Caco-2 (cell line): ENCODE results near the gene ESR2. TPM values are rescaled to one million over a fixed set of nuclear protein-coding genes. Genes with fewer than 3 reads are reported as not detected.

Experiments used
- BruUV-seq: library from RNA; stranded (reverse); fragments of 400-500 nt; replicated peaks from 2 replicates; lab custom pipeline; 2021; lab: Mats Ljungman, UMichigan
- CTCF ChIA-PET: fragments of 300-600 bp; sonication (Branson Sonifier 250); formaldehyde crosslinking; loops from one replicate; lab custom pipeline; 2022; ENCODE audit warnings: antibody characterized with exemption; lab: Charles Lee
- POLR2A ChIA-PET: fragments of 300-600 bp; sonication (Branson Sonifier 250); formaldehyde crosslinking; loops from one replicate; lab custom pipeline; 2022; ENCODE audit warnings: antibody characterized with exemption; lab: Charles Lee
- DNase-seq, 2 experiments: peaks; one replicate each; pipeline versions ENCODE4 v3.0.0 to v3.0.0-alpha.2; 2020 to 2022
- H3K27me3 ChIP-seq: replicated peaks from 2 replicates; pipeline ENCODE4 v1.6.0; 2011; ENCODE audit warnings: low read length; ENCODE audit not compliant: control insufficient read depth, insufficient read depth
- H3K36me3 ChIP-seq: 2 replicates; pipeline ENCODE4 v1.5.1; 2011; ENCODE audit warnings: low read length; ENCODE audit not compliant: control insufficient read depth, insufficient read depth
- H3K4me1 ChIP-seq: fragments of 250-450 bp; sonication (Bioruptor Pico); 2 replicates; pipeline ENCODE4 v1.5.1; 2020; ENCODE audit warnings: mild to moderate bottlenecking
- H3K4me3 ChIP-seq: 2 replicates; pipeline ENCODE4 v1.5.1; 2011; ENCODE audit warnings: low read depth, mild to moderate bottlenecking, control low read depth, low read length
- H3K9me3 ChIP-seq: fragments of 250-450 bp; sonication (Bioruptor Pico); 2 replicates; pipeline ENCODE4 v1.5.1; 2020; ENCODE audit warnings: mild to moderate bottlenecking, moderate library complexity
- H3K27ac Mint-ChIP-seq: one replicate; pipeline ENCODE4 v1.8.0; 2022; ENCODE audit warnings: mixed read lengths; ENCODE audit not compliant: unreplicated experiment
- H3K27me3 Mint-ChIP-seq: one replicate; pipeline ENCODE4 v1.8.0; 2022; ENCODE audit warnings: mixed read lengths; ENCODE audit not compliant: insufficient read depth, unreplicated experiment
- H3K36me3 Mint-ChIP-seq: one replicate; pipeline ENCODE4 v1.8.0; 2022; ENCODE audit warnings: mild to moderate bottlenecking, mixed read lengths; ENCODE audit not compliant: insufficient read depth, unreplicated experiment
- H3K4me1 Mint-ChIP-seq: one replicate; pipeline ENCODE4 v1.8.0; 2022; ENCODE audit warnings: low read depth, mixed read lengths; ENCODE audit not compliant: unreplicated experiment
- H3K4me3 Mint-ChIP-seq: one replicate; pipeline ENCODE4 v1.8.0; 2022; ENCODE audit warnings: mild to moderate bottlenecking, moderate library complexity, mixed read lengths; ENCODE audit not compliant: unreplicated experiment
- H3K9me3 Mint-ChIP-seq: one replicate; pipeline ENCODE4 v1.8.0; 2022; ENCODE audit warnings: mixed read lengths; ENCODE audit not compliant: unreplicated experiment
- CTCF ChIP-seq, 2 experiments: fragments of 200-600 bp in 1 of 2; IDR thresholded peaks; 1 replicate in 1 of 2; 2 replicates in 1 of 2; pipeline versions ENCODE4 v1.5.1 to v1.8.0; 2011 to 2022; ENCODE audit warnings: antibody characterized with exemption in 1 of 2, control low read depth in 1 of 2, inconsistent platforms in 1 of 2, low read depth in 1 of 2, low read length in 1 of 2, mild to moderate bottlenecking in 1 of 2, moderate library complexity in 1 of 2; ENCODE audit not compliant: insufficient read depth in 1 of 2, severe bottlenecking in 1 of 2, unreplicated experiment in 1 of 2
- intact Hi-C: fragments of 100-400 bp; cut with micrococcal nuclease; formaldehyde crosslinking; loops from one replicate; pipeline ENCODE4 v1.10.0; 2022; ENCODE audit not compliant: unreplicated experiment
- total RNA-seq: library from RNA; stranded (reverse); gene quantifications from 2 replicates; pipeline ENCODE4 v1.2.3, GENCODE V29; 2022

ESR2 gene
- total RNA-seq, 1 experiment from 2014 or later = 0.23 TPM

DNA sequence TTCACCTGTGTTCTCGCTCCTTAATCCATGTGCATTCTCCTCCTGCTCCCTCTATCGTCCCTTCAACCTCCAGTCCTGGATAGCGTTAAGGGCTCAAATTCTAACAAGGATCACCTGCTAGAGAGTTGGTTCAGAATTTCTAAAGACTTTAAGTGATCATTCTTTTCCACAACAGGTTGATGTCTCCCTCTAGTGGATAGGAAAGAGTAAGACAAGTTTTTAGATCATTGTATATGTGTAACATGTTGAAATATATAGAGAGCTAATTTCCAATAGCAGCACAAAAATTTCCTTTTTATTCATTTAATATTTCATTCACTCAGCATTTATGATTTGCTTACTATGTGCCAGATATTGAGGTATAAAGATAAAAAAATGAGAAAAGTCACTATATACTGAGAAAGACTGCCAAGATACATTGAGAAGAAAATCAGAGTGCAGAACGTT lies 9.3 kb upstream of the ESR2 start:
- Histone ChIP-seq H3K9me3 (no peaks in the 10 kb centered on the region), H3K36me3 (no peaks in the 10 kb centered on the region), H3K4me1 (no peaks in the 10 kb centered on the region), H3K4me3 (no peak overlapping the region), H3K27me3 (no peaks in the 10 kb centered on the region)
- peak; percentile 66 to 70 for TF ChIP-seq CTCF (IDR thresholded peaks at IDR 0.05; ENCODE audit: insufficient read depth in 1 of 2, low read depth in 1 of 2, low read length in 1 of 2, severe bottlenecking in 1 of 2, unreplicated experiment in 1 of 2)
- Mint-ChIP-seq H3K4me1 (no peaks in the 10 kb centered on the region), H3K27ac (no peak overlapping the region), H3K36me3 (no peaks in the 10 kb centered on the region), H3K27me3 (peaks cover 3% of the 10 kb centered on the region), H3K9me3 (no peaks in the 10 kb centered on the region), H3K4me3 (no peak overlapping the region)
- DNase-seq = peak in 1 of 2 experiments; percentile 56
- POLR2A ChIA-PET = interaction anchor here (0.6 kb wide), 1 partner anchor 194 kb away, joined by 3 read pairs; no protein-coding TSS in a partner anchor
- BruUV-seq = no TSS peak
- CTCF ChIA-PET = interaction anchor here (0.5 to 1.6 kb wide), 17 partner anchors 8 to 1912 kb away, joined by 3 to 12 read pairs (median 3); partner anchors contain the start of genes ESR2 and MTHFD1
- intact Hi-C loops = loop anchor here (1.0 kb wide), 1 partner anchor 293 kb away; no protein-coding TSS in a partner anchor

GRCh38 chr14:64298773-64299172 lies 4.6 kb upstream of the ESR2 start:
- no peak overlapping the region for H3K4me3 ChIP-seq
- H3K27me3 ChIP-seq = no peaks in the 10 kb centered on the region
- H3K4me1 ChIP-seq = no peaks in the 10 kb centered on the region
- Mint-ChIP-seq H3K4me3 (no peak overlapping the region), H3K27ac (no peak overlapping the region), H3K4me1 (no peaks in the 10 kb centered on the region), H3K27me3 (peaks cover 3% of the 10 kb centered on the region), H3K36me3 (no peaks in the 10 kb centered on the region), H3K9me3 (no peaks in the 10 kb centered on the region)
- TF ChIP-seq CTCF (IDR thresholded peaks at IDR 0.05; ENCODE audit: insufficient read depth in 1 of 2, low read depth in 1 of 2, low read length in 1 of 2, severe bottlenecking in 1 of 2, unreplicated experiment in 1 of 2) = peak; percentile 17 to 26
- H3K9me3 ChIP-seq = no peaks in the 10 kb centered on the region
- no peaks in the 10 kb centered on the region for H3K36me3 ChIP-seq
- intact Hi-C loops = no loop called here
- ChIA-PET POLR2A (no interaction called here), CTCF (interaction anchor here (0.5 kb wide), 1 partner anchor 80 kb away, joined by 9 read pairs; no protein-coding TSS in a partner anchor)
- no peak for DNase-seq
- no TSS peak for BruUV-seq

DNA sequence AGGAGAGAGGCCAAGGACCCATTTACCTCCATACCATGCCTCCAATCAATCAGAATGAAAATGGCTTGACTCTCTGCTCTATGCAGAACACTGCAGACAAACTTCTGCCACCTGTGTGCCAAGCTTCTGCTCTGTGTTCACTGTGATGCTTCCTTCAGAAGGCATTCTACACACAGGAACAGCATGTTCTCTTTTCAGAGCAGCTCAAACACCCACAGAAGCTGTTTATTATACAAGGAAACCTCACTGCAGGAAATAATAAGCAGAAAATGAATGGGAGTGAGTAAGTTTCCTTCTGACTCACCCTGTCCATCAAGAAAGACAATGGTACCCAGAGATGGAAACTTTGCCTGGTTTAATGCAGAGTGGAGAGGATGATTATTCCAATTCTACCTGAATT lies 2.4 kb upstream of the ESR2 start:
- Histone ChIP-seq H3K4me1 (peaks cover 7% of the 10 kb centered on the region; the same call in 1 of the 2 replicates), H3K4me3 (no peak overlapping the region), H3K9me3 (no peaks in the 10 kb centered on the region), H3K27me3 (no peaks in the 10 kb centered on the region), H3K36me3 (no peaks in the 10 kb centered on the region)
- BruUV-seq = no TSS peak
- ChIA-PET POLR2A (no interaction called here), CTCF (interaction anchor here (0.6 kb wide), 1 partner anchor 12 kb away, joined by 3 read pairs; no protein-coding TSS in a partner anchor)
- Mint-ChIP-seq H3K4me3 (no peak overlapping the region), H3K4me1 (no peaks in the 10 kb centered on the region), H3K27ac (no peak overlapping the region), H3K27me3 (peaks cover 3% of the 10 kb centered on the region), H3K36me3 (no peaks in the 10 kb centered on the region), H3K9me3 (no peaks in the 10 kb centered on the region)
- DNase-seq = no peak
- no peak for TF ChIP-seq CTCF (IDR thresholded peaks at IDR 0.05; ENCODE audit: insufficient read depth in 1 of 2, low read depth in 1 of 2, low read length in 1 of 2, severe bottlenecking in 1 of 2, unreplicated experiment in 1 of 2)
- intact Hi-C loops = no loop called here
